ENCODE results near the gene RIPOR1.
"Not testable (repeated sequence)": the region's sequence is repeated elsewhere in the genome, so short reads cannot be mapped to it uniquely, and the experiment has no call there.

Gene RIPOR1

GRCh38 chr16:67509016-67509415 lies 19.6 kb upstream of the RIPOR1 start:
- H3K9ac ChIP-seq = no peak overlapping the region
- no peaks in the 10 kb centered on the region for H4K20me1 ChIP-seq
- TF ChIP-seq Cebpa-rat (IDR thresholded peaks at IDR 0.05) = no peak
- peaks cover 21 to 61% (median 38%) of the 10 kb centered on the region in 10 experiments for H3K4me1 ChIP-seq
- no peaks in the 10 kb centered on the region for H3K36me3 ChIP-seq
- H3K27ac ChIP-seq = 0 out of 22 replicates have a peak overlapping the region, but pooled peaks of 1 of the 11 experiments have one; percentile 2
- no peak overlapping the region for H3K4me3 ChIP-seq
- H3K4me2 ChIP-seq = peak overlapping the region in 3 of 11 experiments; percentile 4 to 29 (median 12); a peak in 4 of 22 replicates
- no peaks in the 10 kb centered on the region for H3K9me3 ChIP-seq (replicated peaks in 1 of 11)
- H3K27me3 ChIP-seq = no peaks in the 10 kb centered on the region

- H3K4me3 ChIP-seq; H3K9me3 ChIP-seq (replicated peaks in 1 of 11); H3K36me3 ChIP-seq; H3K27me3 ChIP-seq; H4K20me1 ChIP-seq: not testable (repeated sequence)
- H3K4me1 ChIP-seq = peaks cover 56 to 67% (median 60%) of the 10 kb centered on the region in 10 experiments
- peak overlapping the region; percentile 18 to 97 (median 91); a peak in 20 of 22 replicates for H3K4me2 ChIP-seq
- peak overlapping the region in 4 of 11 experiments; percentile 19 to 55 (median 42); a peak in 3 of 22 replicates for H3K9ac ChIP-seq
- H3K27ac ChIP-seq = peak overlapping the region in 7 of 11 experiments; percentile 18 to 87 (median 85); a peak in 10 of 22 replicates
Measured at GRCh38 chr16:67513892-67514291, 14.7 kb upstream of the RIPOR1 start.

GRCh38 chr16:67514382-67514828 lies 14.2 kb upstream of the RIPOR1 start:
- Histone ChIP-seq H3K4me1 (peaks cover 60 to 67% (median 65%) of the 10 kb centered on the region in 10 experiments), H3K27ac (peak overlapping the region; percentile 23 to 87 (median 77); a peak in 20 of 22 replicates), H3K4me2 (peak overlapping the region; percentile 81 to 98 (median 93)), H4K20me1 (no peaks in the 10 kb centered on the region), H3K9me3 (replicated peaks in 1 of 11) (no peaks in the 10 kb centered on the region), H3K27me3 (no peaks in the 10 kb centered on the region), H3K36me3 (no peaks in the 10 kb centered on the region), H3K9ac (peak overlapping the region; percentile 16 to 73 (median 39); a peak in 17 of 22 replicates), H3K4me3 (no peak overlapping the region)
- TF ChIP-seq Cebpa-rat (IDR thresholded peaks at IDR 0.05) = peak in 10 of 11 experiments; percentile 6 to 77 (median 60); a peak in 9 of 22 replicates

- TF ChIP-seq Cebpa-rat (IDR thresholded peaks at IDR 0.05) = no peak
- peak overlapping the region; percentile 81 to 98 (median 93) for H3K4me2 ChIP-seq
- H3K27ac ChIP-seq = peak overlapping the region; percentile 14 to 87 (median 83); a peak in 21 of 22 replicates
- no peaks in the 10 kb centered on the region for H4K20me1 ChIP-seq
- H3K4me1 ChIP-seq = peaks cover 72 to 85% (median 81%) of the 10 kb centered on the region in 10 experiments
- H3K36me3 ChIP-seq = no peaks in the 10 kb centered on the region
- H3K4me3 ChIP-seq = no peak overlapping the region
- no peaks in the 10 kb centered on the region for H3K9me3 ChIP-seq (replicated peaks in 1 of 11)
- H3K9ac ChIP-seq = peak overlapping the region; percentile 19 to 73 (median 61); a peak in 19 of 22 replicates
- no peaks in the 10 kb centered on the region for H3K27me3 ChIP-seq
Measured at GRCh38 chr16:67516296-67517154, 12.1 kb upstream of the RIPOR1 start.

GRCh38 chr16:67517155-67517445 lies 11.5 kb upstream of the RIPOR1 start:
- Histone ChIP-seq H3K4me1 (peaks cover 78 to 91% (median 87%) of the 10 kb centered on the region in 10 experiments), H3K9ac (peak overlapping the region in 10 of 11 experiments; percentile 60 to 73 (median 70); a peak in 17 of 22 replicates), H3K9me3 (replicated peaks in 1 of 11) (no peaks in the 10 kb centered on the region), H3K27ac (peak overlapping the region; percentile 14 to 87 (median 83); a peak in 19 of 22 replicates), H4K20me1 (no peaks in the 10 kb centered on the region), H3K27me3 (no peaks in the 10 kb centered on the region), H3K4me2 (peak overlapping the region; percentile 81 to 98 (median 93)), H3K4me3 (no peak overlapping the region), H3K36me3 (no peaks in the 10 kb centered on the region)
- no peak for TF ChIP-seq Cebpa-rat (IDR thresholded peaks at IDR 0.05)

GRCh38 chr16:67517661-67518423 lies 10.8 kb upstream of the RIPOR1 start:
- Histone ChIP-seq H3K27ac (peak overlapping the region; percentile 58 to 87 (median 83)), H3K4me2 (peak overlapping the region; percentile 81 to 98 (median 93)), H3K9ac (peak overlapping the region; percentile 60 to 73 (median 68); a peak in 21 of 22 replicates), H3K4me3 (peak overlapping the region in 9 of 10 experiments; percentile 1 to 54 (median 37); a peak in 10 of 20 replicates), H4K20me1 (no peaks in the 10 kb centered on the region), H3K4me1 (peaks cover 79 to 98% (median 92%) of the 10 kb centered on the region in 10 experiments), H3K9me3 (replicated peaks in 1 of 11) (no peaks in the 10 kb centered on the region), H3K27me3 (no peaks in the 10 kb centered on the region), H3K36me3 (no peaks in the 10 kb centered on the region)
- no peak for TF ChIP-seq Cebpa-rat (IDR thresholded peaks at IDR 0.05)

- Histone ChIP-seq H3K4me2 (peak overlapping the region; percentile 81 to 98 (median 93)), H3K9ac (peak overlapping the region; percentile 60 to 73 (median 68); a peak in 21 of 22 replicates), H4K20me1 (no peaks in the 10 kb centered on the region), H3K9me3 (replicated peaks in 1 of 11) (no peaks in the 10 kb centered on the region), H3K27me3 (no peaks in the 10 kb centered on the region), H3K36me3 (no peaks in the 10 kb centered on the region), H3K4me3 (peak overlapping the region in 9 of 10 experiments; percentile 1 to 54 (median 37); a peak in 15 of 20 replicates), H3K4me1 (peaks cover 78 to 94% (median 89%) of the 10 kb centered on the region in 10 experiments), H3K27ac (peak overlapping the region; percentile 58 to 87 (median 83))
- no peak for TF ChIP-seq Cebpa-rat (IDR thresholded peaks at IDR 0.05)
Measured at GRCh38 chr16:67518676-67519075, 10.0 kb upstream of the RIPOR1 start.

GRCh38 chr16:67519242-67519641 lies 9.4 kb upstream of the RIPOR1 start:
- no peak for TF ChIP-seq Cebpa-rat (IDR thresholded peaks at IDR 0.05)
- Histone ChIP-seq H3K9me3 (replicated peaks in 1 of 11) (no peaks in the 10 kb centered on the region), H3K9ac (peak overlapping the region in 9 of 11 experiments; percentile 60 to 73 (median 71); a peak in 16 of 22 replicates), H3K4me1 (peaks cover 72 to 91% (median 83%) of the 10 kb centered on the region in 10 experiments), H3K27ac (peak overlapping the region in 10 of 11 experiments; percentile 72 to 87 (median 84); a peak in 19 of 22 replicates), H4K20me1 (no peaks in the 10 kb centered on the region), H3K36me3 (no peaks in the 10 kb centered on the region), H3K4me2 (peak overlapping the region; percentile 81 to 98 (median 93)), H3K4me3 (peak overlapping the region in 8 of 10 experiments; percentile 30 to 54 (median 40); a peak in 13 of 20 replicates), H3K27me3 (no peaks in the 10 kb centered on the region)
